GM19099 (cell line): ENCODE results near the gene SPATA31A1.
"Not testable (repeated sequence)": the region's sequence is repeated elsewhere in the genome, so short reads cannot be mapped to it uniquely, and the experiment has no call there.

Source experiments
- POLR2A ChIP-seq: IDR thresholded peaks from 3 replicates; pipeline ENCODE4 v1.6.1; 2011; ENCODE audit warnings: low read depth; ENCODE audit not compliant: insufficient read length; ENCODE audit errors: extremely low read depth

SPATA31A1 gene

DNA sequence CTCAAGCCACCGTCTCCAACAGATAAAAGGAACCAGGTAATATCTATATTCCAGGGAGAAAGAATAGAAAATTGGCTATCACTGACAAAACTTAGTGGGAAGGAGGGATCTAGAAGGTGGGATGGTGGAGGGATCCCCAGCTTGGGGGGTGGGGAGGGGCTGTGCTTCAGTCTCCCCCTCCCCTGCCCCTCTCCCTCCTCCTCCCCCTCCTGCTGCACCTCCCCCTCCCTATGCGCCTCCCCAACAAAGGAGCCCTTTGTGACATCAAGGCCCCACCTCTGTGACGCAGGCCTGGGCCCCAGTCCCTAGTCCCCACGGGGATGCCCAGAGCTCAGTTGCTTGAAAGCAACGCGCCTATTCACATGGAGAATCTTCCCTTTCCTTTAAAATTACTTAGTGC lies at the start of gene SPATA31A1:
Gene SPATA31A1 (plus strand): TSS at position 301 of the 400 bp plus-strand sequence. CDS start 62 bp downstream, at position 363.
- TF ChIP-seq POLR2A, result not testable (repeated sequence)
